HEK293T (cell line): Measurements from ENCODE around the gene PNISR.
"Not testable (repeated sequence)": the region's sequence is repeated elsewhere in the genome, so short reads cannot be mapped to it uniquely, and the experiment has no call there.

ENCODE experiments used
- CTCF ChIA-PET: fragments of 350-600 bp; formaldehyde crosslinking; extraction: SDS; loops from one replicate; lab custom pipeline; 2021; ENCODE audit warnings: antibody characterized with exemption, inconsistent platforms; lab: Yijun Ruan, JAX
- POLR2A ChIA-PET: fragments of 350-600 bp; formaldehyde crosslinking; extraction: SDS; loops from one replicate; lab custom pipeline; 2020; ENCODE audit warnings: antibody characterized with exemption, inconsistent platforms; lab: Yijun Ruan, JAX
- DNase-seq: peaks from one replicate; pipeline ENCODE4 v3.0.0; 2012; ENCODE audit warnings: mixed read lengths; ENCODE audit errors: extremely low spot score
- ARNT ChIP-seq: fragments of 450-650 bp; IDR thresholded peaks from 2 replicates; pipeline ENCODE4 v1.6.1; 2017; ENCODE audit warnings: mild to moderate bottlenecking
- BHLHE40 ChIP-seq: fragments of 450-650 bp; IDR thresholded peaks from 2 replicates; pipeline ENCODE4 v1.6.1; 2016; ENCODE audit warnings: mild to moderate bottlenecking, moderate library complexity, borderline replicate concordance
- CTBP1 ChIP-seq: fragments of 450-650 bp; IDR thresholded peaks from 2 replicates; pipeline ENCODE4 v1.6.1; 2016; ENCODE audit warnings: borderline replicate concordance
- ELF4 ChIP-seq: fragments of 450-650 bp; IDR thresholded peaks from 2 replicates; pipeline ENCODE4 v1.6.1; 2017; ENCODE audit warnings: antibody characterized with exemption
- FOXA1 ChIP-seq: fragments of 450-650 bp; IDR thresholded peaks from 2 replicates; pipeline ENCODE4 v1.6.1; 2016; ENCODE audit warnings: mild to moderate bottlenecking
- FOXK2 ChIP-seq: fragments of 450-650 bp; IDR thresholded peaks from 2 replicates; pipeline ENCODE4 v1.6.1; 2016; ENCODE audit warnings: mild to moderate bottlenecking
- FOXM1 ChIP-seq: fragments of 450-650 bp; IDR thresholded peaks from 2 replicates; pipeline ENCODE4 v1.6.1; 2017; ENCODE audit warnings: mild to moderate bottlenecking, borderline replicate concordance
- HDGF ChIP-seq: fragments of 450-650 bp; IDR thresholded peaks from 2 replicates; pipeline ENCODE4 v1.6.1; 2017; ENCODE audit warnings: antibody characterized with exemption, borderline replicate concordance
- L3MBTL2 ChIP-seq: fragments of 450-650 bp; conservative IDR thresholded peaks from 2 replicates; pipeline ENCODE4 v1.6.1; 2016; ENCODE audit warnings: mild to moderate bottlenecking
- LEF1 ChIP-seq: fragments of 450-650 bp; IDR thresholded peaks from 2 replicates; pipeline ENCODE4 v1.6.1; 2017; ENCODE audit warnings: mild to moderate bottlenecking, borderline replicate concordance
- NFRKB ChIP-seq: fragments of 450-650 bp; IDR thresholded peaks from 2 replicates; pipeline ENCODE4 v1.6.1; 2016; ENCODE audit warnings: mild to moderate bottlenecking, moderate library complexity
- PKNOX1 ChIP-seq: fragments of 450-650 bp; IDR thresholded peaks from 2 replicates; pipeline ENCODE4 v1.6.1; 2016
- SP1 ChIP-seq: fragments of 450-650 bp; IDR thresholded peaks from 2 replicates; pipeline ENCODE4 v1.6.1; 2017
- SUZ12 ChIP-seq: fragments of 450-650 bp; IDR thresholded peaks from 2 replicates; pipeline ENCODE4 v1.6.1; 2016; ENCODE audit warnings: mild to moderate bottlenecking
- TARDBP ChIP-seq: fragments of 450-650 bp; IDR thresholded peaks from 2 replicates; pipeline ENCODE4 v1.6.1; 2016
- ZNF384 ChIP-seq: fragments of 450-650 bp; IDR thresholded peaks from 2 replicates; pipeline ENCODE4 v1.6.1; 2016

Gene PNISR

GRCh38 chr6:99424761-99425646 is at the start of gene PNISR:
PNISR (minus strand) TSS chr6:99425308; CDS start chr6:99414659, 10,649 bp downstream.
- TF ChIP-seq PKNOX1 (peak; percentile 96), BHLHE40 (no peak), HDGF (no peak), NFRKB (peak; percentile 94), FOXK2 (peak; percentile 57; the same call in 1 of the 2 replicates), L3MBTL2 (peak; percentile 86), ELF4 (peak; percentile 58), TARDBP (no peak), CTBP1 (no peak)
- POLR2A ChIA-PET: interaction anchor here (0.6 to 5.0 kb wide), 22 partner anchors 8 to 143 kb away, joined by 3 to 66 read pairs (median 4); partner anchors contain the start of genes CCNC, COQ3 and FAXC
- peak; percentile 85 for DNase-seq
- CTCF ChIA-PET: interaction anchor here (0.7 to 1.7 kb wide), 3 partner anchors 9 to 134 kb away, joined by 3 to 9 read pairs (median 3); no protein-coding TSS in a partner anchor

GRCh38 chr6:99473730-99474129 is 48.6 kb upstream of the PNISR start:
- TF ChIP-seq PKNOX1 (peak; percentile 51; the same call in 1 of the 2 replicates), SUZ12 (no peak), BHLHE40 (no peak)
- POLR2A ChIA-PET: interaction anchor here (1.2 kb wide), 1 partner anchor 95 kb away, joined by 3 read pairs; the partner anchor contains the start of gene CCNC

GRCh38 chr6:99471638-99472037 is 46.5 kb upstream of the PNISR start:
- peak; percentile 11 for DNase-seq
- peak; percentile 37; the same call in 1 of the 2 replicates for TF ChIP-seq PKNOX1
- no peak for TF ChIP-seq FOXK2
- ChIA-PET POLR2A (no interaction called here), CTCF (no interaction called here)

More at GRCh38 chr6:99473730-99474129, 48.6 kb upstream of the PNISR start:
- CTCF ChIA-PET: no interaction called here
- DNase-seq: no peak

- peak; percentile 25 for DNase-seq
- ChIA-PET POLR2A (no interaction called here), CTCF (interaction anchor here (0.6 to 1.6 kb wide), 4 partner anchors 41 to 355 kb away, joined by 3 to 6 read pairs (median 4); no protein-coding TSS in a partner anchor)
- TF ChIP-seq BHLHE40 (no peak), ARNT (no peak), FOXA1 (no peak), L3MBTL2 (no peak), ZNF384 (no peak)
Observed at GRCh38 chr6:99467509-99468106, 42.5 kb upstream of the PNISR start.

- CTCF ChIA-PET: interaction anchor here (0.6 kb wide), 1 partner anchor 537 kb away, joined by 3 read pairs; no protein-coding TSS in a partner anchor
- DNase-seq, POLR2A ChIA-PET: not testable (repeated sequence)
Observed at GRCh38 chr6:99459133-99459532, 34.0 kb upstream of the PNISR start.

- TF ChIP-seq CTBP1 (no peak), SUZ12 (no peak), ARNT (no peak), FOXA1 (no peak), TARDBP (no peak), LEF1 (no peak), BHLHE40 (no peak), L3MBTL2 (no peak), HDGF (no peak), FOXK2 (no peak), SP1 (no peak), PKNOX1 (no peak), ZNF384 (no peak)
- ChIA-PET CTCF (no interaction called here), POLR2A (no interaction called here)
- DNase-seq: peak; percentile 30
Observed at GRCh38 chr6:99458319-99458718, 33.2 kb upstream of the PNISR start.

- CTCF ChIA-PET: no interaction called here
- no peak for DNase-seq
- TF ChIP-seq ARNT (no peak), FOXK2 (no peak), FOXM1 (no peak), NFRKB (no peak), FOXA1 (no peak), PKNOX1 (no peak)
- POLR2A ChIA-PET: interaction anchor here (1.4 kb wide), 1 partner anchor 123 kb away, joined by 3 read pairs; no protein-coding TSS in a partner anchor
Observed at GRCh38 chr6:99446076-99446475, 21.0 kb upstream of the PNISR start.
